Measurements from ENCODE around the gene TADA2B. TPM values are rescaled to one million over a fixed set of nuclear protein-coding genes. Genes with fewer than 3 reads are reported as not detected.

Gene TADA2B
- total and polyA plus RNA-seq, 4 donors = 10.7 to 22.9 (median 17.6) TPM

DNA sequence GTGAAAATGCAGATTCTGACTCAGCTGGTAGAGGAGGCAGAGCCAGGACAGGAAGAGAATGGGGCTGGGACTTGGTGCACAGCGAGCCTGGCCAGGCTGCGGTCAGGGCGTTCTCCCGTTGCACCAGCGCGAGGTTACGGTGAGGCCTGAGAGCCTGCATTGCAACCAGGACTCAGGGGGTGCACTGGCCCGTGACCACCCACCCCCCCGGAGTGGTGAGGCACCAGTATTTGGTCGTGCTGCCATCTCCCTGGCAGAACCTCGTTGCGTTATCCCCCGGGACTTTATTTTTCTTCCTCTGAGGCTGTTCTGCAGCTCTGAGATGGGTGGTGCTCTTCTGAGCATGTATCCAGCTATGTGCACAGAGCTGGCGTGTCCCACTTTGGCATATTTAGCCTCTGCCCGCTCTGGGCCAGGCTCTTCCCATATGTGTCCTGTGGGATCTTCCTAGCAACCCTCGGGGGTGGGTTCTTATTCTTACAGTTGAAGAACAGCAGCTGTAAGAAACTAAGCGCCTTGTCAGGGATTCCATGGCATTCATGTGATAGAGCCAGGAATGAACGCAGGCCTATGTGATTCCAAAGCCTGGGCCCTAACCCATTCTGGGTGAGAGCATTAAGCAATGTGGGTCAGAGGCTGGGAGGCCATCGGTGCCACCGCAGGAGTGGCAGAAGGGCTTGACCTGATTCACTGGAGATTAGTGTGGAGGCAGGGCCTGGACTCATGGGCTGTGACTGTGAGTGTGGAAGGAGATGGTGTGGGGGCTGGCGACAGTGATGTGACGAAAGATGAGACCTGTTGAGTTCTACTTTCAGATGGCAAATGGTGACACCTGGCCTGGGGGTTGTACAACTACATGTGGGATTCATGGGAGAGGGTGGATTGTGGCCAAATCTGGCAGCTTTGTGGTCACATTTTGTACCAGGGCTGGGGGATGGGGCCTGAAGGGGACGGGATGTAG, 3.1 kb downstream of the TADA2B start:
- DNase-seq (no peak), ATAC-seq (ENCODE audit: insufficient read depth, low FRiP score) (no peak)
- H3K27me3 ChIP-seq (ENCODE audit: control insufficient read depth in 3 of 3, insufficient read depth in 3 of 3, low read length in 2 of 3) = no peaks in the 10 kb centered on the region
- H3K4me3 ChIP-seq = no peak overlapping the region
- TF ChIP-seq, protein P1, sequence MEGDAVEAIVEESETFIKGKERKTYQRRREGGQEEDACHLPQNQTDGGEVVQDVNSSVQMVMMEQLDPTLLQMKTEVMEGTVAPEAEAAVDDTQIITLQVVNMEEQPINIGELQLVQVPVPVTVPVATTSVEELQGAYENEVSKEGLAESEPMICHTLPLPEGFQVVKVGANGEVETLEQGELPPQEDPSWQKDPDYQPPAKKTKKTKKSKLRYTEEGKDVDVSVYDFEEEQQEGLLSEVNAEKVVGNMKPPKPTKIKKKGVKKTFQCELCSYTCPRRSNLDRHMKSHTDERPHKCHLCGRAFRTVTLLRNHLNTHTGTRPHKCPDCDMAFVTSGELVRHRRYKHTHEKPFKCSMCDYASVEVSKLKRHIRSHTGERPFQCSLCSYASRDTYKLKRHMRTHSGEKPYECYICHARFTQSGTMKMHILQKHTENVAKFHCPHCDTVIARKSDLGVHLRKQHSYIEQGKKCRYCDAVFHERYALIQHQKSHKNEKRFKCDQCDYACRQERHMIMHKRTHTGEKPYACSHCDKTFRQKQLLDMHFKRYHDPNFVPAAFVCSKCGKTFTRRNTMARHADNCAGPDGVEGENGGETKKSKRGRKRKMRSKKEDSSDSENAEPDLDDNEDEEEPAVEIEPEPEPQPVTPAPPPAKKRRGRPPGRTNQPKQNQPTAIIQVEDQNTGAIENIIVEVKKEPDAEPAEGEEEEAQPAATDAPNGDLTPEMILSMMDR (IDR thresholded peaks at IDR 0.05; ENCODE audit: control extremely low read depth, extremely low read depth) = no peak
- WGBS, 2 donors = 89 to 92% methylated on average over 23 of the region's 23 CpGs
- no peak overlapping the region for H3K27ac ChIP-seq (ENCODE audit: low read depth in 1 of 2, low read length in 1 of 2)
- peaks cover 7 to 41% (median 16%) of the 10 kb centered on the region in 5 donors for H3K4me1 ChIP-seq (ENCODE audit: control insufficient read depth in 5 of 5, insufficient read depth in 5 of 5, low read length in 5 of 5)
- H3K9ac ChIP-seq (ENCODE audit: insufficient read depth in 1 of 2, low read length in 2 of 2) = no peak overlapping the region
- no peaks in the 10 kb centered on the region for H3K9me3 ChIP-seq (ENCODE audit: control insufficient read depth in 4 of 4, insufficient read depth in 3 of 4, low read length in 3 of 4)
- peaks cover 0 to 6% (median 0%) of the 10 kb centered on the region in 4 donors for H3K36me3 ChIP-seq (ENCODE audit: control insufficient read depth in 4 of 4, insufficient read depth in 4 of 4, low read length in 4 of 4)

DNA sequence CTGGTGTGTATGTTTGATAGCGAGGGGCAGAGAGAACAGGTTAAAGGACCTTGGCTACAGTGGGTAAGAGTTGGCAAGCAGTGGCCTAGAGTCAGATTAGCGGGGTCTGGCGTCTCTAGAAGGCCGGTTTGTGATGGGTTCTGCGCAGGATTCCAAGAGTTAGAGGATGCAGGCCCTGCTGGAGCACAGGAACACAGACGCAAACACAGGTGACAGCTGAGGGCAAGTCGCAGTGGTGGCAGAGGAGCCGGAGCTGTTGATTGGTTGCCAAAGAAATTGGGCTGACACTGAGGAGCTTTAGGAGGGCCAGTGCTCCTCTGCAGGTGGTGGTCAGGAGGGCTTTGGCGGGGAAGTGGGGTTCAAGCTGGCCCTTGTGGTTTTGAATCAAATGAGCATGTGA, 3.8 kb downstream of the TADA2B start:
- DNase-seq (no peak), ATAC-seq (ENCODE audit: insufficient read depth, low FRiP score) (no peak)
- TF ChIP-seq, protein P1 (IDR thresholded peaks at IDR 0.05; ENCODE audit: control extremely low read depth, extremely low read depth) = no peak
- H3K27me3 ChIP-seq (ENCODE audit: control insufficient read depth in 3 of 3, insufficient read depth in 3 of 3, low read length in 2 of 3) = no peaks in the 10 kb centered on the region
- no peaks in the 10 kb centered on the region for H3K9me3 ChIP-seq (ENCODE audit: control insufficient read depth in 4 of 4, insufficient read depth in 3 of 4, low read length in 3 of 4)
- H3K27ac ChIP-seq (ENCODE audit: low read depth in 1 of 2, low read length in 1 of 2) = no peak overlapping the region
- 94 to 96% methylated on average over 9 of the region's 9 CpGs for WGBS, 2 donors
- H3K4me1 ChIP-seq (ENCODE audit: control insufficient read depth in 5 of 5, insufficient read depth in 5 of 5, low read length in 5 of 5) = peaks cover 5 to 37% (median 16%) of the 10 kb centered on the region in 5 donors
- peaks cover 0 to 10% (median 0%) of the 10 kb centered on the region in 4 donors for H3K36me3 ChIP-seq (ENCODE audit: control insufficient read depth in 4 of 4, insufficient read depth in 4 of 4, low read length in 4 of 4)
- no peak overlapping the region for H3K9ac ChIP-seq (ENCODE audit: insufficient read depth in 1 of 2, low read length in 2 of 2)
- no peak overlapping the region for H3K4me3 ChIP-seq

DNA sequence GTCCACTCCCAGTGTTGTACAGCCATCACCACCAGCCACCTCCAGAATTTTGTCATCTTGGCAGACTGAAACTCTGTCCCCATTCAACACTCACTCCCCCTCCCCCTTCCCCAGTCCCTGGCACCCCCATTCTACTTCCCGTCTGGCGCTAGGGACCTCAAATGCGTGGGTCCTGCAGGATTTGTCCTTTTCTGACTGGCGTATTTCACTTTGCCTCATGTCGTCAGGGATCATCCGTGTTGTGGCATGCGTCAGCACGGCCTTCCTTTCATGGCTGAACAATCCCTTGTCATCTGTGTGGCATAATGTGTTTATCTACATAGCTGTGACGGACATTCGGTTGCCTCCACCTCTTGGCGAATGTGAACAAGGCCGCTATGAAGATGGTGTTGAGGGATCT, 5.5 kb downstream of the TADA2B start:
- Histone ChIP-seq H3K4me1 (ENCODE audit: control insufficient read depth in 5 of 5, insufficient read depth in 5 of 5, low read length in 5 of 5) (peaks cover 5 to 48% (median 16%) of the 10 kb centered on the region in 5 donors), H3K9me3 (ENCODE audit: control insufficient read depth in 4 of 4, insufficient read depth in 3 of 4, low read length in 3 of 4) (no peaks in the 10 kb centered on the region), H3K9ac (ENCODE audit: insufficient read depth in 1 of 2, low read length in 2 of 2) (no peak overlapping the region), H3K27me3 (ENCODE audit: control insufficient read depth in 3 of 3, insufficient read depth in 3 of 3, low read length in 2 of 3) (no peaks in the 10 kb centered on the region), H3K4me3 (no peak overlapping the region), H3K36me3 (ENCODE audit: control insufficient read depth in 4 of 4, insufficient read depth in 4 of 4, low read length in 4 of 4) (peaks cover 0 to 14% (median 0%) of the 10 kb centered on the region in 4 donors), H3K27ac (ENCODE audit: low read depth in 1 of 2, low read length in 1 of 2) (no peak overlapping the region)
- TF ChIP-seq, protein P1 (IDR thresholded peaks at IDR 0.05; ENCODE audit: control extremely low read depth, extremely low read depth) = no peak
- 94 to 95% methylated on average over 12 of the region's 12 CpGs for WGBS, 2 donors
- DNase-seq (no peak), ATAC-seq (ENCODE audit: insufficient read depth, low FRiP score) (no peak)
